H1 (cell line): Measurements from ENCODE around the gene VSNL1. TPM values are rescaled to one million over a fixed set of nuclear protein-coding genes. Genes with fewer than 3 reads are reported as not detected.

ENCODE experiments used
- CTCF ChIA-PET: fragments of 300-600 bp; sonication (Branson Sonifier 250); formaldehyde crosslinking; loops from one replicate; lab custom pipeline; 2021; ENCODE audit not compliant: partially characterized antibody; lab: Charles Lee
- POLR2A ChIA-PET: fragments of 300-600 bp; sonication (Branson Sonifier 250); formaldehyde crosslinking; loops from one replicate; lab custom pipeline; 2021; ENCODE audit warnings: inconsistent platforms; ENCODE audit not compliant: partially characterized antibody; lab: Charles Lee
- DNase-seq, 2 experiments: peaks; one replicate each; pipeline versions ENCODE4 v3.0.0 to v3.0.0-alpha.2; 2010 to 2022; ENCODE audit warnings: low spot score in 2 of 2, low read depth in 1 of 2, mixed read lengths in 1 of 2
- FAIRE-seq: peaks from 2 replicates; lab custom pipeline; 2011; peaks lifted over from hg19 to GRCh38; lab: Jason Lieb, UNC
- H2AFZ ChIP-seq: 2 replicates; pipeline ENCODE4 v1.8.1; 2012; ENCODE audit warnings: low read length, inconsistent platforms
- H2AK5ac ChIP-seq: 2 replicates; pipeline ENCODE4 v1.6.1; 2013; ENCODE audit warnings: low read depth, low read length
- H2BK120ac ChIP-seq: replicated peaks from 2 replicates; pipeline ENCODE3; 2013; ENCODE audit warnings: low read depth, low read length, inconsistent platforms
- H2BK12ac ChIP-seq: 2 replicates; pipeline ENCODE4 v1.6.1; 2013; ENCODE audit warnings: low read depth, low read length
- H2BK15ac ChIP-seq: 2 replicates; pipeline ENCODE4 v1.6.1; 2013; ENCODE audit warnings: low read length
- H2BK20ac ChIP-seq: 2 replicates; pipeline ENCODE4 v1.6.1; 2013; ENCODE audit warnings: low read length
- H2BK5ac ChIP-seq: 2 replicates; pipeline ENCODE4 v1.6.1; 2013; ENCODE audit warnings: low read depth, low read length
- H3K14ac ChIP-seq: 2 replicates; pipeline ENCODE4 v1.6.1; 2013; ENCODE audit warnings: inconsistent platforms; ENCODE audit not compliant: insufficient read length
- H3K18ac ChIP-seq: 2 replicates; pipeline ENCODE4 v1.6.1; 2013; ENCODE audit warnings: low read length; ENCODE audit errors: extremely low read depth
- H3K23ac ChIP-seq: 2 replicates; pipeline ENCODE4 v1.6.1; 2013; ENCODE audit warnings: inconsistent platforms; ENCODE audit not compliant: insufficient read length
- H3K23me2 ChIP-seq: 2 replicates; pipeline ENCODE4 v1.6.1; 2013; ENCODE audit warnings: low read depth, low read length
- H3K27ac ChIP-seq: 2 replicates; pipeline ENCODE4 v1.6.1; 2011; ENCODE audit warnings: low read depth, low read length, inconsistent platforms
- H3K27me3 ChIP-seq, 4 experiments: replicated peaks in 1 of 4; 1 replicate in 1 of 4; 2 replicates in 3 of 4; pipeline versions ENCODE4 v1.6.1 to v1.8.1; 2011 to 2013; ENCODE audit warnings: low read length in 3 of 4, mild to moderate bottlenecking in 3 of 4, inconsistent platforms in 2 of 4, mixed read lengths in 2 of 4, moderate library complexity in 1 of 4; ENCODE audit not compliant: control insufficient read depth in 3 of 4, insufficient read depth in 3 of 4; ENCODE audit errors: extremely low read depth in 1 of 4
- H3K36me3 ChIP-seq, 4 experiments: 2 replicates each; pipeline versions ENCODE4 v1.6.1 to v1.8.1; 2011 to 2013; ENCODE audit warnings: mild to moderate bottlenecking in 4 of 4, low read length in 3 of 4, moderate library complexity in 2 of 4, control low read depth in 1 of 4, inconsistent platforms in 1 of 4; ENCODE audit not compliant: insufficient read depth in 4 of 4, control insufficient read depth in 2 of 4
- H3K4ac ChIP-seq: replicated peaks from 2 replicates; pipeline ENCODE3; 2013; ENCODE audit warnings: low read length, low read depth, mixed read lengths, inconsistent platforms; ENCODE audit not compliant: insufficient read length
- H3K4me1 ChIP-seq, 4 experiments: replicated peaks in 1 of 4; 1 replicate in 1 of 4; 2 replicates in 3 of 4; pipeline versions ENCODE4 v1.6.1 to v1.8.1; 2011 to 2013; ENCODE audit warnings: low read length in 3 of 4, inconsistent platforms in 2 of 4, mixed read lengths in 1 of 4; ENCODE audit not compliant: insufficient read depth in 4 of 4, control insufficient read depth in 3 of 4
- H3K4me2 ChIP-seq, 2 experiments: 2 replicates each; pipeline versions ENCODE4 v1.6.1 to v1.8.1; 2011 to 2013; ENCODE audit warnings: low read depth in 2 of 2, low read length in 2 of 2, control low read depth in 1 of 2, inconsistent platforms in 1 of 2, mild to moderate bottlenecking in 1 of 2; ENCODE audit not compliant: insufficient read depth in 1 of 2
- H3K4me3 ChIP-seq, 4 experiments: fragments of 200-600, 300-600 bp in 1 of 4; sonication (generic), shearing (Covaris generic), sonication (Bioruptor Twin) in 1 of 4; 2 replicates each; pipeline versions ENCODE4 v1.5.1 to v1.8.1; 2011 to 2016; ENCODE audit warnings: low read length in 4 of 4, low read depth in 3 of 4, control low read depth in 2 of 4, inconsistent platforms in 2 of 4, mild to moderate bottlenecking in 2 of 4, mixed read lengths in 1 of 4, moderate library complexity in 1 of 4; ENCODE audit not compliant: insufficient read depth in 2 of 4; ENCODE audit errors: extremely low read depth in 1 of 4
- H3K56ac ChIP-seq: replicated peaks from 2 replicates; pipeline ENCODE3; 2013; ENCODE audit warnings: low read depth, mild to moderate bottlenecking, mixed read lengths, low read length, inconsistent platforms; ENCODE audit not compliant: insufficient read length
- H3K79me1 ChIP-seq: 2 replicates; pipeline ENCODE4 v1.6.1; 2013; ENCODE audit warnings: low read depth, low read length, control low read depth
- H3K79me2 ChIP-seq, 2 experiments: 2 replicates each; pipeline versions ENCODE4 v1.6.1 to v1.8.1; 2012 to 2013; ENCODE audit warnings: low read length in 2 of 2, mild to moderate bottlenecking in 2 of 2, inconsistent platforms in 1 of 2; ENCODE audit not compliant: insufficient read depth in 2 of 2, control insufficient read depth in 1 of 2
- H3K9ac ChIP-seq, 4 experiments: replicated peaks in 1 of 4; 1 replicate in 1 of 4; 2 replicates in 3 of 4; pipeline versions ENCODE4 v1.6.1 to v1.8.1; 2011 to 2013; ENCODE audit warnings: low read depth in 3 of 4, low read length in 3 of 4, control low read depth in 2 of 4, mild to moderate bottlenecking in 2 of 4, moderate library complexity in 2 of 4, inconsistent platforms in 1 of 4; ENCODE audit errors: extremely low read depth in 1 of 4
- H3K9me3 ChIP-seq, 2 experiments: 2 replicates each; pipeline versions ENCODE4 v1.6.1 to v1.8.1; 2012 to 2013; ENCODE audit warnings: mild to moderate bottlenecking in 2 of 2, moderate library complexity in 2 of 2, control low read depth in 1 of 2, inconsistent platforms in 1 of 2, low read depth in 1 of 2, low read length in 1 of 2, mixed read lengths in 1 of 2; ENCODE audit not compliant: insufficient read depth in 2 of 2
- H4K20me1 ChIP-seq, 2 experiments: replicated peaks in 1 of 2; 2 replicates each; pipeline versions ENCODE3 to v1.8.1; 2011 to 2013; ENCODE audit warnings: inconsistent platforms in 2 of 2, low read length in 2 of 2, mild to moderate bottlenecking in 1 of 2; ENCODE audit not compliant: insufficient read depth in 2 of 2, control insufficient read depth in 1 of 2
- H4K5ac ChIP-seq: 2 replicates; pipeline ENCODE4 v1.6.1; 2013; ENCODE audit warnings: low read length, low read depth, mixed read lengths, inconsistent platforms; ENCODE audit not compliant: insufficient read length
- H4K8ac ChIP-seq: 2 replicates; pipeline ENCODE4 v1.8.0; 2013; ENCODE audit warnings: mild to moderate bottlenecking, moderate library complexity, low read length, inconsistent platforms; ENCODE audit not compliant: insufficient read depth; ENCODE audit errors: extremely low read depth
- H4K91ac ChIP-seq: replicated peaks from 2 replicates; pipeline ENCODE3; 2013; ENCODE audit warnings: low read length, mixed read lengths, inconsistent platforms; ENCODE audit not compliant: insufficient read length
- CREB1 ChIP-seq: IDR thresholded peaks from 2 replicates; pipeline ENCODE4 v1.6.1; 2012; ENCODE audit warnings: inconsistent platforms
- CTBP2 ChIP-seq: IDR thresholded peaks from 2 replicates; pipeline ENCODE4 v1.7.0; 2011; ENCODE audit warnings: borderline replicate concordance, mild to moderate bottlenecking, moderate library complexity, mixed read lengths, low read length; ENCODE audit not compliant: insufficient read depth, insufficient read length
- EP300 ChIP-seq, 2 experiments: IDR thresholded peaks; 1 replicate in 1 of 2; 2 replicates in 1 of 2; pipeline ENCODE4 v1.6.1; 2011 to 2012; ENCODE audit warnings: low read depth in 2 of 2, low read length in 2 of 2, mild to moderate bottlenecking in 2 of 2, borderline replicate concordance in 1 of 2, inconsistent platforms in 1 of 2, moderate library complexity in 1 of 2
- EZH2 ChIP-seq: fragments of 200-600 bp; sonication (generic); IDR thresholded peaks from 2 replicates; pipeline ENCODE4 v1.7.1; 2012; ENCODE audit warnings: low read depth, mild to moderate bottlenecking, moderate library complexity, low read length, inconsistent platforms; ENCODE audit not compliant: severe bottlenecking
- FOSL1 ChIP-seq: IDR thresholded peaks from 2 replicates; pipeline ENCODE4 v1.6.1; 2011; ENCODE audit warnings: mild to moderate bottlenecking, low read depth, low read length, moderate library complexity; ENCODE audit not compliant: insufficient read depth
- GABPA ChIP-seq: IDR thresholded peaks from 2 replicates; pipeline ENCODE4 v1.6.1; 2011; ENCODE audit warnings: mild to moderate bottlenecking, low read length, moderate library complexity, borderline replicate concordance; ENCODE audit not compliant: insufficient read depth
- GTF2F1 ChIP-seq: IDR thresholded peaks from 2 replicates; pipeline ENCODE4 v1.6.1; 2012; ENCODE audit warnings: low read depth, low read length, improper control_type of control experiment, borderline replicate concordance
- JUN ChIP-seq: IDR thresholded peaks from 2 replicates; pipeline ENCODE4 v1.6.1; 2011; ENCODE audit warnings: low read depth, mild to moderate bottlenecking, improper control_type of control experiment, low read length
- NRF1 ChIP-seq: IDR thresholded peaks from 2 replicates; pipeline ENCODE4 v1.6.1; 2011; ENCODE audit warnings: mild to moderate bottlenecking, low read depth, low read length, improper control_type of control experiment
- PHF8 ChIP-seq: fragments of 200-600 bp; sonication (generic); conservative IDR thresholded peaks from 2 replicates; pipeline ENCODE4 v1.7.1; 2012; ENCODE audit warnings: low read depth, mild to moderate bottlenecking, inconsistent platforms, low read length, moderate library complexity
- POU5F1 ChIP-seq: IDR thresholded peaks from 2 replicates; pipeline ENCODE4 v1.6.1; 2011; ENCODE audit warnings: low read depth, mild to moderate bottlenecking, low read length, moderate library complexity
- SP4 ChIP-seq: IDR thresholded peaks from 2 replicates; pipeline ENCODE4 v1.6.1; 2012; ENCODE audit warnings: low read length, inconsistent platforms
- SUZ12 ChIP-seq: fragments of 200-600 bp; sonication (generic); IDR thresholded peaks from 2 replicates; pipeline ENCODE4 v1.6.1; 2012; ENCODE audit warnings: mild to moderate bottlenecking, inconsistent platforms, low read length, moderate library complexity, mixed read lengths
- TAF7 ChIP-seq: optimal IDR thresholded peaks from 2 replicates; pipeline ENCODE3; 2011; ENCODE audit warnings: low read depth, mild to moderate bottlenecking, inconsistent platforms, low read length, moderate library complexity, borderline replicate concordance
- WGBS, 2 experiments: shearing (Covaris generic) in 1 of 2; methylation state at CpG; one replicate each; pipeline versions ENCODE4 v1.1.6 to v1.1.7; 2013 to 2015; ENCODE audit warnings: low lambda C conversion rate in 2 of 2, mixed read lengths in 2 of 2, inconsistent platforms in 1 of 2, low coverage in 1 of 2, missing lambda C conversion rate in 1 of 2; ENCODE audit not compliant: insufficient replicate concordance in 2 of 2, insufficient coverage in 1 of 2, insufficient read length in 1 of 2; ENCODE audit errors: extremely low coverage in 1 of 2, missing lambda C conversion rate in 1 of 2; 5-methylcytosine and 5-hydroxymethylcytosine counted together
- polyA plus RNA-seq, 7 experiments: library from polyadenylated mRNA; depleted of rRNA in 3 of 7; stranded (reverse) in 5 of 7; unstranded in 2 of 7; fragments of >200 nt in 5 of 7; fragments of 200-250 nt in 2 of 7; gene quantifications; 1 replicate in 5 of 7; 2 replicates in 1 of 7; 4 replicates in 1 of 7; pipeline versions ENCODE4 v1.2.1 to v1.2.3, GENCODE V29; 2011 to 2013; ENCODE audit warnings: missing spikeins in 2 of 7, mixed read lengths in 2 of 7
- total RNA-seq: library from RNA; stranded (reverse); fragmentation: NEBNext Ultra II Directional; extraction: Animal tissue kit (Norgen Biotek cat#: 25700); gene quantifications from 2 replicates; pipeline ENCODE4 v1.2.1, GENCODE V29; 2021

Gene VSNL1
- total and polyA plus RNA-seq, 2 of the 8 experiments (the other 6 are each of a cell fraction or from before 2014, with no cell fraction given): 49.4 to 108 TPM

GRCh38 chr2:17584689-17585088 lies 44.2 kb downstream of the VSNL1 start:
- WGBS, 2 experiments: 89% methylated on average over 4 of the region's 4 CpGs; no CpG with 5 or more reads in 1 of the 2 experiments
- no peak overlapping the region for H2AK5ac ChIP-seq
- H2BK20ac ChIP-seq: no peak overlapping the region
- no peak overlapping the region for H3K4me3 ChIP-seq
- no peak overlapping the region for H3K23ac ChIP-seq
- no peak overlapping the region for H3K4me2 ChIP-seq
- ChIA-PET POLR2A (interaction anchor here (1.0 to 1.4 kb wide), 4 partner anchors 10 to 45 kb away, joined by 3 to 4 read pairs (median 4); partner anchors contain the start of gene VSNL1), CTCF (interaction anchor here (1.3 kb wide), 1 partner anchor 13 kb away, joined by 3 read pairs; no protein-coding TSS in a partner anchor)
- H2BK15ac ChIP-seq: no peak overlapping the region
- H2BK12ac ChIP-seq: no peak overlapping the region
- no peaks in the 10 kb centered on the region for H3K9me3 ChIP-seq
- H3K79me2 ChIP-seq: peaks cover 5 to 88% of the 10 kb centered on the region in 2 experiments; a peak in 3 of 4 replicates
- DNase-seq (no peak), FAIRE-seq (no peak)
- no peak overlapping the region for H3K9ac ChIP-seq
- H3K79me1 ChIP-seq: peaks cover 10% of the 10 kb centered on the region; the same call in 1 of the 2 replicates
- H3K4me1 ChIP-seq: peaks cover 0 to 27% (median 6%) of the 10 kb centered on the region in 4 experiments; a peak in 5 of 7 replicates
- no peaks in the 10 kb centered on the region for H3K27me3 ChIP-seq
- H2AFZ ChIP-seq: no peak overlapping the region
- no peaks in the 10 kb centered on the region for H3K23me2 ChIP-seq
- no peak overlapping the region for H3K56ac ChIP-seq
- no peak overlapping the region for H3K18ac ChIP-seq
- no peak overlapping the region for H2BK120ac ChIP-seq
- no peak overlapping the region for H4K5ac ChIP-seq
- no peak overlapping the region for H3K4ac ChIP-seq
- no peak overlapping the region for H4K91ac ChIP-seq
- no peak overlapping the region for H4K8ac ChIP-seq
- no peak overlapping the region for H2BK5ac ChIP-seq
- no peaks in the 10 kb centered on the region; a peak in 1 of 8 replicates for H3K36me3 ChIP-seq
- no peak overlapping the region for H3K27ac ChIP-seq
- peaks cover 0 to 4% of the 10 kb centered on the region in 2 experiments for H4K20me1 ChIP-seq
- H3K14ac ChIP-seq: no peak overlapping the region
- no peak for TF ChIP-seq CREB1
- no peak for TF ChIP-seq TAF7
- TF ChIP-seq GABPA: no peak
- no peak for TF ChIP-seq EZH2
- no peak for TF ChIP-seq JUN
- TF ChIP-seq PHF8: no peak
- no peak for TF ChIP-seq CTBP2
- no peak for TF ChIP-seq POU5F1
- no peak for TF ChIP-seq SUZ12
- TF ChIP-seq FOSL1: no peak
- TF ChIP-seq GTF2F1: no peak
- no peak for TF ChIP-seq EP300 (IDR thresholded peaks at IDR 0.05; ENCODE audit: borderline replicate concordance in 1 of 2, low read depth in 2 of 2, low read length in 2 of 2)
- TF ChIP-seq SP4: no peak
- TF ChIP-seq NRF1: no peak
